GM23338 (cell line): ENCODE data around the gene CNTNAP2. TPM values are rescaled to one million over a fixed set of nuclear protein-coding genes. Genes with fewer than 3 reads are reported as not detected.

ENCODE experiments used
- ATAC-seq: fragments of 200-7000 bp; cut with Tn5 transposase; 3 replicates; pipeline ENCODE4 v1.9.1; 2020
- DNase-seq: peaks from one replicate; pipeline ENCODE4 v3.0.0-alpha.2; 2015; ENCODE audit warnings: low spot score
- H2AFZ ChIP-seq: fragments of 200-600 bp; sonication (generic); 2 replicates; pipeline ENCODE4 v1.8.0; 2016; ENCODE audit warnings: antibody characterized with exemption, mild to moderate bottlenecking, moderate library complexity
- H3F3A ChIP-seq: fragments of 200-600 bp; sonication (generic); replicated peaks from 2 replicates; pipeline ENCODE4 v1.8.0; 2017; ENCODE audit warnings: antibody characterized with exemption, mixed run types, low read depth
- H3K27ac ChIP-seq: fragments of 200-600 bp; sonication (generic); 2 replicates; pipeline ENCODE4 v1.6.1; 2016; ENCODE audit warnings: low read depth
- H3K27me3 ChIP-seq: fragments of 200-600 bp; sonication (generic); 2 replicates; pipeline ENCODE4 v1.8.0; 2016; ENCODE audit warnings: mild to moderate bottlenecking, mixed run types, moderate library complexity; ENCODE audit not compliant: insufficient read depth
- H3K36me3 ChIP-seq: fragments of 200-600 bp; sonication (generic); 2 replicates; pipeline ENCODE4 v1.8.0; 2016; ENCODE audit warnings: mild to moderate bottlenecking; ENCODE audit not compliant: insufficient read depth
- H3K4me1 ChIP-seq: fragments of 200-600 bp; sonication (generic); 2 replicates; pipeline ENCODE4 v1.8.0; 2016; ENCODE audit warnings: mild to moderate bottlenecking, moderate library complexity; ENCODE audit not compliant: insufficient read depth
- H3K4me2 ChIP-seq: fragments of 200-600 bp; sonication (generic); 2 replicates; pipeline ENCODE4 v1.7.1; 2017; ENCODE audit warnings: mixed run types
- H3K4me3 ChIP-seq: fragments of 200-600 bp; sonication (generic); 2 replicates; pipeline ENCODE4 v1.6.1; 2016; ENCODE audit warnings: mixed run types
- H3K79me2 ChIP-seq: fragments of 200-600 bp; sonication (generic); replicated peaks from 2 replicates; pipeline ENCODE4 v1.8.0; 2017; ENCODE audit warnings: mild to moderate bottlenecking; ENCODE audit not compliant: insufficient read depth
- H3K9me2 ChIP-seq: fragments of 200-600 bp; sonication (generic); 2 replicates; pipeline ENCODE4 v1.8.0; 2017; ENCODE audit not compliant: insufficient read depth
- H4K20me1 ChIP-seq: fragments of 200-600 bp; sonication (generic); replicated peaks from 2 replicates; pipeline ENCODE4 v1.8.0; 2017; ENCODE audit warnings: mild to moderate bottlenecking; ENCODE audit not compliant: insufficient read depth
- H3K27ac Mint-ChIP-seq: 2 replicates; pipeline ENCODE4 v1.8.0; 2020; ENCODE audit warnings: inconsistent platforms, mild to moderate bottlenecking, moderate library complexity, mixed read lengths
- H3K27me3 Mint-ChIP-seq: 3 replicates; pipeline ENCODE4 v1.8.0; 2022; ENCODE audit warnings: low read depth, mild to moderate bottlenecking, moderate library complexity, mixed read lengths, inconsistent platforms; ENCODE audit not compliant: insufficient read depth, poor library complexity
- H3K36me3 Mint-ChIP-seq: 3 replicates; pipeline ENCODE4 v1.8.0; 2021; ENCODE audit warnings: low read depth, mild to moderate bottlenecking, inconsistent platforms, moderate library complexity, mixed read lengths
- H3K4me1 Mint-ChIP-seq: 3 replicates; pipeline ENCODE4 v1.8.0; 2020; ENCODE audit warnings: mild to moderate bottlenecking, inconsistent platforms, mixed read lengths
- H3K4me3 Mint-ChIP-seq: 3 replicates; pipeline ENCODE4 v1.8.0; 2021; ENCODE audit warnings: moderate library complexity, mild to moderate bottlenecking, inconsistent platforms, mixed read lengths
- H3K9me3 Mint-ChIP-seq: 3 replicates; pipeline ENCODE4 v1.8.0; 2020; ENCODE audit warnings: moderate library complexity, mild to moderate bottlenecking, inconsistent platforms, mixed read lengths
- EZH2 ChIP-seq: fragments of 200-600 bp; sonication (generic); IDR thresholded peaks from one replicate; pipeline ENCODE4 v1.8.0; 2017; ENCODE audit warnings: antibody characterized with exemption, mild to moderate bottlenecking, low read depth; ENCODE audit not compliant: unreplicated experiment
- EZH2phosphoT487 ChIP-seq: fragments of 200-600 bp; sonication (generic); IDR thresholded peaks from one replicate; pipeline ENCODE4 v1.8.1; 2018; ENCODE audit warnings: antibody characterized with exemption; ENCODE audit not compliant: unreplicated experiment
- JUNB ChIP-seq: IDR thresholded peaks from one replicate; pipeline ENCODE4 v1.6.1; 2016; ENCODE audit warnings: antibody characterized with exemption; ENCODE audit not compliant: unreplicated experiment
- NANOG ChIP-seq: IDR thresholded peaks from 2 replicates; pipeline ENCODE4 v1.6.1; 2016; ENCODE audit warnings: antibody characterized with exemption, borderline replicate concordance
- POLR2AphosphoS5 ChIP-seq: IDR thresholded peaks from 2 replicates; pipeline ENCODE4 v1.6.1; 2016; ENCODE audit warnings: antibody characterized with exemption, low read depth
- STAT1 ChIP-seq: IDR thresholded peaks from one replicate; pipeline ENCODE4 v1.6.1; 2016; ENCODE audit warnings: antibody characterized with exemption; ENCODE audit not compliant: unreplicated experiment
- ZNF114 ChIP-seq: fragments of 250-450 bp; sonication (Bioruptor Pico); IDR thresholded peaks from 2 replicates; pipeline ENCODE4 v1.5.0; 2020; ENCODE audit warnings: mild to moderate bottlenecking, moderate library complexity
- ZNF331 ChIP-seq: fragments of 250-450 bp; sonication (Bioruptor Pico); IDR thresholded peaks from 2 replicates; pipeline ENCODE4 v1.5.0; 2020; ENCODE audit warnings: low read depth, mild to moderate bottlenecking, moderate library complexity
- ZNF462 ChIP-seq: fragments of 250-450 bp; sonication (Bioruptor Pico); IDR thresholded peaks from 2 replicates; pipeline ENCODE4 v1.5.0; 2020; ENCODE audit warnings: mild to moderate bottlenecking, moderate library complexity
- polyA plus RNA-seq: library from polyadenylated mRNA; unstranded; fragments of >200 nt; fragmentation: Nextera tagmentation; extraction: Ambion mirVana; gene quantifications from 2 replicates; pipeline ENCODE4 v1.2.1, GENCODE V29; 2016
- total RNA-seq: library from RNA; depleted of rRNA; stranded (reverse); fragments of >200 nt; shearing (Covaris generic); gene quantifications from 2 replicates; pipeline ENCODE4 v1.2.3, GENCODE V29; 2014
- TF ChIP-seq, protein P1 (sequence below), 2 experiments: fragments of 200-600 bp in 1 of 2; sonication (generic) in 1 of 2; conservative IDR thresholded peaks; 2 replicates each; pipeline versions ENCODE4 v1.5.1 to v1.6.1; 2016 to 2017; ENCODE audit warnings: antibody characterized with exemption in 2 of 2, low read depth in 2 of 2, mild to moderate bottlenecking in 2 of 2, moderate library complexity in 1 of 2
- TF ChIP-seq, protein P2 (sequence below): IDR thresholded peaks from 2 replicates; pipeline ENCODE4 v1.6.1; 2016; ENCODE audit warnings: antibody characterized with exemption

Gene CNTNAP2
- total and polyA plus RNA-seq, 2 experiments from 2014 or later, result 38.2 to 61.3 TPM

- TF ChIP-seq, protein P1, sequence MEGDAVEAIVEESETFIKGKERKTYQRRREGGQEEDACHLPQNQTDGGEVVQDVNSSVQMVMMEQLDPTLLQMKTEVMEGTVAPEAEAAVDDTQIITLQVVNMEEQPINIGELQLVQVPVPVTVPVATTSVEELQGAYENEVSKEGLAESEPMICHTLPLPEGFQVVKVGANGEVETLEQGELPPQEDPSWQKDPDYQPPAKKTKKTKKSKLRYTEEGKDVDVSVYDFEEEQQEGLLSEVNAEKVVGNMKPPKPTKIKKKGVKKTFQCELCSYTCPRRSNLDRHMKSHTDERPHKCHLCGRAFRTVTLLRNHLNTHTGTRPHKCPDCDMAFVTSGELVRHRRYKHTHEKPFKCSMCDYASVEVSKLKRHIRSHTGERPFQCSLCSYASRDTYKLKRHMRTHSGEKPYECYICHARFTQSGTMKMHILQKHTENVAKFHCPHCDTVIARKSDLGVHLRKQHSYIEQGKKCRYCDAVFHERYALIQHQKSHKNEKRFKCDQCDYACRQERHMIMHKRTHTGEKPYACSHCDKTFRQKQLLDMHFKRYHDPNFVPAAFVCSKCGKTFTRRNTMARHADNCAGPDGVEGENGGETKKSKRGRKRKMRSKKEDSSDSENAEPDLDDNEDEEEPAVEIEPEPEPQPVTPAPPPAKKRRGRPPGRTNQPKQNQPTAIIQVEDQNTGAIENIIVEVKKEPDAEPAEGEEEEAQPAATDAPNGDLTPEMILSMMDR (conservative IDR thresholded peaks at IDR 0.05; ENCODE audit: low read depth in 2 of 2), result no peak
- TF ChIP-seq ZNF114 (no peak), JUNB (no peak), EZH2phosphoT487 (no peak)
These were observed 1796.5 kb downstream of the CNTNAP2 start (continued) for GRCh38 chr7:147912946-147913638.

DNA sequence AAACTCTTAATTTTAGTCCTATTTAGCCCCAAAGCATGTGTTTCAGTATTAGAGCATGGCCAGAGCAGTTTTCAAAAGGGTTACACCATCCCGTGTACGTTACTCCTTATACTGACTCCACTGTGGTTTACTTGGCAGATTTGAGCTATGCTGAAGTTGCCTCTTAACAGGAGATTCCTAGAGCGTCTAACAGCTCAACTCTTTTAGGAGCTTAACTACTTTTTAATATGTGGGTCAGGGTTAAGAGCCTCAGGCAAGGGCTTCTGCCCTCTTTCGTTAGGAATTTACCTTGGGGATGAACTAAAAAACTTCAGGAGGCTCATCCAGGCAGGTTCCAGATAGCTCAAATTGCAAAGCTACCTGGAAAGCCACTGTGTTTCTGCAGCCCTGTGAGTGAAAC is 1799.2 kb downstream of the CNTNAP2 start:
- Histone ChIP-seq H3K4me1 (no peaks in the 10 kb centered on the region), H3K79me2 (no peaks in the 10 kb centered on the region), H4K20me1 (no peaks in the 10 kb centered on the region), H3K4me2 (no peak overlapping the region), H2AFZ (no peak overlapping the region), H3F3A (no peaks in the 10 kb centered on the region), H3K9me2 (no peaks in the 10 kb centered on the region), H3K27ac (no peak overlapping the region), H3K27me3 (no peaks in the 10 kb centered on the region), H3K36me3 (no peaks in the 10 kb centered on the region), H3K4me3 (no peak overlapping the region)
- ATAC-seq (peak; percentile 72), DNase-seq (peak; percentile 56)
- H3K4me1 Mint-ChIP-seq, result peaks cover 15% of the 10 kb centered on the region
- H3K27ac Mint-ChIP-seq, result no peak overlapping the region
- H3K36me3 Mint-ChIP-seq, result no peaks in the 10 kb centered on the region
- H3K4me3 Mint-ChIP-seq, result no peak overlapping the region
- peaks cover 16% of the 10 kb centered on the region; the same call in 2 of the 3 replicates for H3K9me3 Mint-ChIP-seq
- no peaks in the 10 kb centered on the region for H3K27me3 Mint-ChIP-seq
- TF ChIP-seq NANOG, result no peak
- no peak for TF ChIP-seq EZH2
- no peak for TF ChIP-seq ZNF462 (CRISPR knock-in tag)
- TF ChIP-seq ZNF114, result no peak
- TF ChIP-seq, protein P1 (conservative IDR thresholded peaks at IDR 0.05; ENCODE audit: low read depth in 2 of 2), result no peak; a peak in 1 of 4 replicates
- no peak for TF ChIP-seq POLR2AphosphoS5
- TF ChIP-seq, protein P2, sequence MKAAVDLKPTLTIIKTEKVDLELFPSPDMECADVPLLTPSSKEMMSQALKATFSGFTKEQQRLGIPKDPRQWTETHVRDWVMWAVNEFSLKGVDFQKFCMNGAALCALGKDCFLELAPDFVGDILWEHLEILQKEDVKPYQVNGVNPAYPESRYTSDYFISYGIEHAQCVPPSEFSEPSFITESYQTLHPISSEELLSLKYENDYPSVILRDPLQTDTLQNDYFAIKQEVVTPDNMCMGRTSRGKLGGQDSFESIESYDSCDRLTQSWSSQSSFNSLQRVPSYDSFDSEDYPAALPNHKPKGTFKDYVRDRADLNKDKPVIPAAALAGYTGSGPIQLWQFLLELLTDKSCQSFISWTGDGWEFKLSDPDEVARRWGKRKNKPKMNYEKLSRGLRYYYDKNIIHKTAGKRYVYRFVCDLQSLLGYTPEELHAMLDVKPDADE, result no peak
- no peak for TF ChIP-seq JUNB
- TF ChIP-seq EZH2phosphoT487, result no peak
- TF ChIP-seq STAT1, result no peak
- no peak for TF ChIP-seq ZNF331 (CRISPR knock-in tag)
